ENCODE results near the gene SNX1. TPM values are rescaled to one million over a fixed set of nuclear protein-coding genes. Genes with fewer than 3 reads are reported as not detected.
"Not testable (repeated sequence)": the region's sequence is repeated elsewhere in the genome, so short reads cannot be mapped to it uniquely, and the experiment has no call there.

Gene SNX1
- total RNA-seq, 1 donor from 2014 or later = 87.7 TPM

DNA sequence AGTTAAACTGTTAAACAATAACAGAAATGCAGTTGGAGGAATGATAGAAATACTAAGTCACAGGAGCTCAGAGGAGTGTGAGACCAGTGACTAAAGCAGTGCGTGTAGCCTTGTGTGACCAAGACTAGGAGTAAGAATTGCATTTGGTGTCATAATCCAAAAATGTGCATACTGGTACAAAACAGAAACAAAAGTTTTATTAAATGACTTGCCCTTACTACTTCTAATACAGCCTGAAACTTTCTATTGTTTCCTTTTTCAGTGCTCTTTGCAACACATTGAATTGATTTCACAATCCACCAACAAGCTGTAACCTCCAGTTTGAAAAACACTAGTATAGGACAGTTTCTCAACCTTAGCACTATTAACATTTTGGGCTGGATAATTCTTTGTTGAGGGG is 17.1 kb downstream of the SNX1 start:
- Histone ChIP-seq H4K20me1 (ENCODE audit: insufficient read depth, low read length) (peaks cover 59% of the 10 kb centered on the region), H3K4me1 (ENCODE audit: insufficient read depth, low read length) (no peaks in the 10 kb centered on the region), H3K9me3 (ENCODE audit: insufficient read depth, low read depth, low read length) (no peaks in the 10 kb centered on the region), H2AFZ (ENCODE audit: low read depth, low read length) (no peak overlapping the region), H3K79me2 (ENCODE audit: insufficient read depth, low read length) (peaks cover 51% of the 10 kb centered on the region), H3K4me3 (ENCODE audit: insufficient read depth, low read depth, low read length) (no peak overlapping the region), H3K4me2 (ENCODE audit: low read length) (no peak overlapping the region), H3K27me3 (ENCODE audit: insufficient read depth, low read length) (no peaks in the 10 kb centered on the region), H3K27ac (ENCODE audit: low read depth, low read length) (no peak overlapping the region), H3K36me3 (ENCODE audit: insufficient read depth, low read length) (peaks cover 24% of the 10 kb centered on the region), H3K9ac (ENCODE audit: low read length) (no peak overlapping the region)
- peaks cover 14% of the 10 kb centered on the region for H3K36me3 Mint-ChIP-seq (ENCODE audit: low read depth, unreplicated experiment)
- DNase-seq (ENCODE audit: low read depth) (no peak), FAIRE-seq (no peak)
- no peak overlapping the region for H3K4me3 Mint-ChIP-seq (ENCODE audit: unreplicated experiment)
- no peak overlapping the region for H3K27ac Mint-ChIP-seq (ENCODE audit: unreplicated experiment)
- TF ChIP-seq, protein P1, sequence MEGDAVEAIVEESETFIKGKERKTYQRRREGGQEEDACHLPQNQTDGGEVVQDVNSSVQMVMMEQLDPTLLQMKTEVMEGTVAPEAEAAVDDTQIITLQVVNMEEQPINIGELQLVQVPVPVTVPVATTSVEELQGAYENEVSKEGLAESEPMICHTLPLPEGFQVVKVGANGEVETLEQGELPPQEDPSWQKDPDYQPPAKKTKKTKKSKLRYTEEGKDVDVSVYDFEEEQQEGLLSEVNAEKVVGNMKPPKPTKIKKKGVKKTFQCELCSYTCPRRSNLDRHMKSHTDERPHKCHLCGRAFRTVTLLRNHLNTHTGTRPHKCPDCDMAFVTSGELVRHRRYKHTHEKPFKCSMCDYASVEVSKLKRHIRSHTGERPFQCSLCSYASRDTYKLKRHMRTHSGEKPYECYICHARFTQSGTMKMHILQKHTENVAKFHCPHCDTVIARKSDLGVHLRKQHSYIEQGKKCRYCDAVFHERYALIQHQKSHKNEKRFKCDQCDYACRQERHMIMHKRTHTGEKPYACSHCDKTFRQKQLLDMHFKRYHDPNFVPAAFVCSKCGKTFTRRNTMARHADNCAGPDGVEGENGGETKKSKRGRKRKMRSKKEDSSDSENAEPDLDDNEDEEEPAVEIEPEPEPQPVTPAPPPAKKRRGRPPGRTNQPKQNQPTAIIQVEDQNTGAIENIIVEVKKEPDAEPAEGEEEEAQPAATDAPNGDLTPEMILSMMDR (IDR thresholded peaks at IDR 0.05; ENCODE audit: insufficient read depth, low read depth, low read length) = no peak
- no peak for TF ChIP-seq EZH2 (IDR thresholded peaks at IDR 0.05; ENCODE audit: insufficient read depth, low read length)
- H3K9me3 Mint-ChIP-seq (ENCODE audit: unreplicated experiment) = no peaks in the 10 kb centered on the region
- no peaks in the 10 kb centered on the region for H3K27me3 Mint-ChIP-seq (ENCODE audit: low read depth, unreplicated experiment)
- H3K4me1 Mint-ChIP-seq (ENCODE audit: low read depth, unreplicated experiment) = peaks cover 28% of the 10 kb centered on the region

DNA sequence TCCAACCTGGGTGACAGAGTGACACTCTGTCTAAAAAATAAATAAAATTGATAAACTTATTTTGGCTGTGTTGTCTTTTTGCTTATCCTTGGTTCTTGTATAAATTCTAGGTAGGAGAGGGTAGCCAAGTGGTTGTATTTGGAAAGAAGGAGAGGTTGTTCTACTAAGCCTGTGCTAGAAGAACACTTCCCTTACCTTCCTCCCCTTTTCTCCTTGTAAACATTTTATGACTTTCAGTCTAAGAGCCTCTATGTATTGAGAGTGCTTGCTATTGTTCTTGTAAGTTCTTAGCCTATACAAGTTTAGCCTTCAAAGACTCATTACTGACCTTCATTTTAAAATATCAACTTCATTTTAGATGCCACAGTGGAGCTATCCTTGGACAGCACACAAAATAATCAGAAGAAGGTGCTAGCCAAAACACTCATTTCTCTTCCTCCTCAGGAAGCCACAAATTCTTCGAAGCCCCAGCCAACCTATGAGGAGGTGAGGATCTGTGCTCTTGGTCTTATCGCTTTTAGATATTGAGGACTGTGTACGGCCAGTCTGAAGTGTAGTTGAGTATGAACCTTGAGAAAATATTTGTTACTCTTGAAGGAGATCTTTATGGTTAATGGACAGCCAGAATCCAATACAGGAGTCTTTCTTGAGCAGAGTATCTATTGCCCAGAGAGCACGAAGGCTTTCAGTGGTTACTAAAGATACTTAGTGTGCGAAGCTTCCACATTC is 22.1 kb downstream of the SNX1 start:
- Mint-ChIP-seq H3K9me3 (ENCODE audit: unreplicated experiment) (no peaks in the 10 kb centered on the region), H3K36me3 (ENCODE audit: low read depth, unreplicated experiment) (peaks cover 22% of the 10 kb centered on the region), H3K4me3 (ENCODE audit: unreplicated experiment) (no peak overlapping the region), H3K27me3 (ENCODE audit: low read depth, unreplicated experiment) (no peaks in the 10 kb centered on the region), H3K27ac (ENCODE audit: unreplicated experiment) (no peak overlapping the region), H3K4me1 (ENCODE audit: low read depth, unreplicated experiment) (peaks cover 9% of the 10 kb centered on the region)
- Histone ChIP-seq H3K4me1 (ENCODE audit: insufficient read depth, low read length) (no peaks in the 10 kb centered on the region), H3K36me3 (ENCODE audit: insufficient read depth, low read length) (peaks cover 41% of the 10 kb centered on the region), H3K27ac (ENCODE audit: low read depth, low read length) (no peak overlapping the region), H3K9me3 (ENCODE audit: insufficient read depth, low read depth, low read length) (no peaks in the 10 kb centered on the region), H2AFZ (ENCODE audit: low read depth, low read length) (no peak overlapping the region), H4K20me1 (ENCODE audit: insufficient read depth, low read length) (peaks cover 19% of the 10 kb centered on the region), H3K79me2 (ENCODE audit: insufficient read depth, low read length) (peaks cover 3% of the 10 kb centered on the region), H3K4me2 (ENCODE audit: low read length) (no peak overlapping the region), H3K9ac (ENCODE audit: low read length) (no peak overlapping the region), H3K27me3 (ENCODE audit: insufficient read depth, low read length) (no peaks in the 10 kb centered on the region), H3K4me3 (ENCODE audit: insufficient read depth, low read depth, low read length) (no peak overlapping the region)
- FAIRE-seq = no peak
- TF ChIP-seq, protein P1 (IDR thresholded peaks at IDR 0.05; ENCODE audit: insufficient read depth, low read depth, low read length) = no peak
- TF ChIP-seq EZH2 (IDR thresholded peaks at IDR 0.05; ENCODE audit: insufficient read depth, low read length) = no peak
- no peak for DNase-seq (ENCODE audit: low read depth)

DNA sequence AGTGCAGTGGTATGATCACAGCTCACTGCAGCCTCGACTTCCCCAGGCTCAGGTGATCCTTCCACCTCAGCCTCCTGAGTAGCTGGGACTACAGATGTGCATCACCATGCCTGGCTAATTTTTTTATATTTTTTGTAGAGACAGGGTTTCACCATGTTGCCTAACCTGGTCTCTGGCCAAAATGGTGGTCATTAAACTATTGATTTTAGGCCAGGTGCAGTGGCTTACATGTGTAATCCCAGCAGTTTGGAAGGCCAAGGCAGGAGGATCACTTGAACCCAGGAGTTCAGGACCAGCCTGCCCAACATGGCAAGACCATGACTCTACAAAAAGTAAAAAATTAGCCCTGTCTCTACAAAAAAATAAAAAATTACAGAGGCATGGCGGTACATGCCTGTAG is 24.5 kb downstream of the SNX1 start:
- not testable (repeated sequence) for H3K4me2 ChIP-seq (ENCODE audit: low read length); H3K27ac Mint-ChIP-seq (ENCODE audit: unreplicated experiment); H3K4me3 Mint-ChIP-seq (ENCODE audit: unreplicated experiment); DNase-seq (ENCODE audit: low read depth); H3K27me3 ChIP-seq (ENCODE audit: insufficient read depth, low read length); H3K27ac ChIP-seq (ENCODE audit: low read depth, low read length); H3K27me3 Mint-ChIP-seq (ENCODE audit: low read depth, unreplicated experiment); H3K4me3 ChIP-seq (ENCODE audit: insufficient read depth, low read depth, low read length); FAIRE-seq; H2AFZ ChIP-seq (ENCODE audit: low read depth, low read length); H3K9me3 ChIP-seq (ENCODE audit: insufficient read depth, low read depth, low read length); H3K4me1 Mint-ChIP-seq (ENCODE audit: low read depth, unreplicated experiment); H3K79me2 ChIP-seq (ENCODE audit: insufficient read depth, low read length); H3K9me3 Mint-ChIP-seq (ENCODE audit: unreplicated experiment); H3K4me1 ChIP-seq (ENCODE audit: insufficient read depth, low read length); H3K9ac ChIP-seq (ENCODE audit: low read length)
- peaks cover 34% of the 10 kb centered on the region for H3K36me3 ChIP-seq (ENCODE audit: insufficient read depth, low read length)
- peaks cover 11% of the 10 kb centered on the region for H3K36me3 Mint-ChIP-seq (ENCODE audit: low read depth, unreplicated experiment)
- H4K20me1 ChIP-seq (ENCODE audit: insufficient read depth, low read length) = peaks cover 15% of the 10 kb centered on the region

All from astrocyte (in vitro differentiated cells and primary cell).